ENCODE results near the gene GRAMD4.

The GRAMD4 gene

DNA sequence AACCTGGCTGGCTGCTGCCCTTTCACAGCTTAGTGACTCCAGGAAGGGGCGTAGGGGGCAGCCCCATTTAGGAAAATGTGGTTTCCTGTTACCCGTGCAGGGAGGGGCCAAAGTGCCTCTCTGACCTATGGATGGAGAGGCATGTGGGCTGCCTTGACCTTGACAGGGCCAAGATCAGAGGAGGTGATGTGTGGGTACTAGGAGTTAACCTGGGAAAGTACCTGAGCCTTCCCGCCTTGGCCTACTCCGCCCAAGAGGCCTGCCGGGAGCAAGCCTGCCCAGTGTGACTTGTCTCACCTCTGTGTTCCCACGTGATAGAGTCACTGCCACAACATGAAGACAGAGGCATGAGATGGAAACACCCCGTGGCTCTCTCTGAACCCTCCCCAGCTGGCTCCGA, 33.4 kb downstream of the GRAMD4 start:
- H3K9me3 ChIP-seq (ENCODE audit: control insufficient read depth, insufficient read depth, low read depth, low read length), result no peaks in the 10 kb centered on the region
- no peaks in the 10 kb centered on the region for H3K36me3 ChIP-seq (ENCODE audit: control insufficient read depth, insufficient read depth, low read length)
- H3K9ac ChIP-seq (ENCODE audit: low read length), result no peak overlapping the region
- H3K4me3 ChIP-seq (ENCODE audit: low read depth, low read length), result no peak overlapping the region
- H3K27me3 ChIP-seq (ENCODE audit: control insufficient read depth, insufficient read depth, low read length), result no peaks in the 10 kb centered on the region
- H3K4me1 ChIP-seq (ENCODE audit: control insufficient read depth, insufficient read depth, low read length), result peaks cover 12% of the 10 kb centered on the region; the same call in 1 of the 2 replicates
- no peak overlapping the region for H3K27ac ChIP-seq (ENCODE audit: low read depth, low read length)

DNA sequence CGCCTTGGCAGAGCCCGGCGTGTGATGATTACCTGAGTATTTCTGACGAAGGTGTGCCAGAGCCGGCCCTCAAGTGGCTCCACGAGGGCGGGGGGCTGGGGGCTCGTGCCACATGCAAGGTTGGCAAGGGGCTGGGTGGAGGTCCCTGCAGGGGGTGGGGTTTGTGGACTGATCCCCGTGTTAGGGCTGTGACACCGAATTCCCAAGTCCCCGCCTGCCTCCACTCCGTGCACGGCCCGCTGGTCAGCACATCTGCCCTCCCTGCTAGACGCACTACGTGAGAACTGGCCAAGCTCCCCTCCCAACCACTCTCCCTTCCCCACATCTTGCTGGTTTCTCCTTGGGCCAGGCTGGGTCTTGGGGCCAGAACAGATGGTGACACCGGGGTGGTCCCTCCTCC, 34.2 kb downstream of the GRAMD4 start:
- H3K27ac ChIP-seq (ENCODE audit: low read depth, low read length), result no peak overlapping the region
- peaks cover 12% of the 10 kb centered on the region; the same call in 1 of the 2 replicates for H3K4me1 ChIP-seq (ENCODE audit: control insufficient read depth, insufficient read depth, low read length)
- H3K27me3 ChIP-seq (ENCODE audit: control insufficient read depth, insufficient read depth, low read length), result no peaks in the 10 kb centered on the region
- no peaks in the 10 kb centered on the region for H3K36me3 ChIP-seq (ENCODE audit: control insufficient read depth, insufficient read depth, low read length)
- H3K9ac ChIP-seq (ENCODE audit: low read length), result no peak overlapping the region
- no peak overlapping the region for H3K4me3 ChIP-seq (ENCODE audit: low read depth, low read length)
- H3K9me3 ChIP-seq (ENCODE audit: control insufficient read depth, insufficient read depth, low read depth, low read length), result no peaks in the 10 kb centered on the region

DNA sequence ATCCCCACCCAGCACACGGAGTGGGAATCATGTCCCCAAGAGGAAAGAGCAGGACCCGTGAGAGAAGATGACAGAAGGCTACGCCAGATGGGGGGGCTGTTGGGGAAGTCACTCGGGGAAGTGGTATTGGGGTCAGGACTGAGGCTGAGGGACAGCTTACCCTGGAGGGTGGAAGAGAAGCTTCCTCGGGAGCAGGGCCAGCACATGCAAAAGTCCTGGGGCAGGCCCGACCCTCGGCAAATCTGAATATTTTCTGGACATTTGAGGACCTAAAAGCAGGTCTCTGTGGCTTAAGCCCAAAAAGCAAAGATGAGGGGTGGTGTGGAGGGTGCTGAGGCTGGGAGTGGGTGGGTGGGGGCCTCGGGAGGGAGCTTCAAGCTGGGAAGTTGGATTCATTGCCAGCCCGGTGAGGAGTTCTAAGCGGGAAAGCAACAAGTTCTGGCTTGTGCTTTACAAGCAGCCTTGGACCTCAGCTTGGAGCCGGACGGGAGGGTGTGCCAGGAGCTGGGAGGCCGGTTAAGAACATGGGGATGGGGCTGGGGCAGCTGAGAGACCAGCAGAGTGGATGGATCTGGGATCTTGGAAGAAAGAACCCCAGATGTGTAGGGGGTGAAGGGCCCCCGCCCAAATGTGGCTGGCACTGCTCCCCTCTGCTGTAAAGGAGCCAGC, 34.9 kb downstream of the GRAMD4 start:
- H3K9me3 ChIP-seq (ENCODE audit: control insufficient read depth, insufficient read depth, low read depth, low read length), result no peaks in the 10 kb centered on the region
- no peaks in the 10 kb centered on the region for H3K27me3 ChIP-seq (ENCODE audit: control insufficient read depth, insufficient read depth, low read length)
- no peak overlapping the region for H3K4me3 ChIP-seq (ENCODE audit: low read depth, low read length)
- no peaks in the 10 kb centered on the region for H3K36me3 ChIP-seq (ENCODE audit: control insufficient read depth, insufficient read depth, low read length)
- peaks cover 12% of the 10 kb centered on the region; the same call in 1 of the 2 replicates for H3K4me1 ChIP-seq (ENCODE audit: control insufficient read depth, insufficient read depth, low read length)
- H3K27ac ChIP-seq (ENCODE audit: low read depth, low read length), result no peak overlapping the region
- H3K9ac ChIP-seq (ENCODE audit: low read length), result no peak overlapping the region

DNA sequence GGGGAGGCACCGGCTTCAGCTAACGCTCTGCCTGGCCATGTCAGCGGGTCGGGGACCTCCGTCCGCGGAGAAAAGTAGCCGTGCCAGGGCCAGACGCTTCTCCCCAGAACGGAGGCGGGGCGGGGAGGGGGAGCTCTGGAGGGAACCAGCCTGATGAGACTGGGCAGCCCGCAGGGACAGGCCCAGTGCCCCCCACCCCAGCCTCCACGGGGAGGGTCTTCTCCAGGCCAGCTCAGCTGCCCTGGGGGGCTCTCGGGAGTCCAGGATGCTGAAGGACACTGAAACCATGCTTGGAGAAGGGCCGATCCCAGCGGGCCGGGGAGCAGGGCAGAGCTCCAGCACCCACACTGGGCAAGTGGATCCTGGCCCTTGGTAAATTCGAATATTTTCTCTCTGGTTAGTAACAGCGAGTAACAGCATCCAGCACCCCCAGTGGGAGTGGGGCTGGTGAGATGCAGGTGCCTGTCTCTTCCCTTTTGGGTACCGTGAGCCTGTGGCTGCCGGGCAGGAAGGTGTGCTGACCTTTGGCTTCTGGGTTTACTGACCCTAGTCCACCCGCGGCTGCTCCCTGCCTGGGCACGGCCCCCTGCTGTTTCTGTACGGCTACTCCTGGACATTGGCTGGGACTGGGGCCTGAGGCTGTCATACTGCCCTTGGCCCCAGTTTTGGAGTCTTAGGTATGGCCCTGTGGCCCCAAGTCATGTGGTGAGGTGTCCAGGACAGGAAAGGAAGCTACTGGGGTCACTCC, 35.8 kb downstream of the GRAMD4 start:
- Histone ChIP-seq H3K9ac (ENCODE audit: low read length) (no peak overlapping the region), H3K36me3 (ENCODE audit: control insufficient read depth, insufficient read depth, low read length) (no peaks in the 10 kb centered on the region), H3K9me3 (ENCODE audit: control insufficient read depth, insufficient read depth, low read depth, low read length) (no peaks in the 10 kb centered on the region), H3K27me3 (ENCODE audit: control insufficient read depth, insufficient read depth, low read length) (no peaks in the 10 kb centered on the region), H3K4me1 (ENCODE audit: control insufficient read depth, insufficient read depth, low read length) (peaks cover 15% of the 10 kb centered on the region; the same call in 1 of the 2 replicates), H3K27ac (ENCODE audit: low read depth, low read length) (no peak overlapping the region), H3K4me3 (ENCODE audit: low read depth, low read length) (no peak overlapping the region)

DNA sequence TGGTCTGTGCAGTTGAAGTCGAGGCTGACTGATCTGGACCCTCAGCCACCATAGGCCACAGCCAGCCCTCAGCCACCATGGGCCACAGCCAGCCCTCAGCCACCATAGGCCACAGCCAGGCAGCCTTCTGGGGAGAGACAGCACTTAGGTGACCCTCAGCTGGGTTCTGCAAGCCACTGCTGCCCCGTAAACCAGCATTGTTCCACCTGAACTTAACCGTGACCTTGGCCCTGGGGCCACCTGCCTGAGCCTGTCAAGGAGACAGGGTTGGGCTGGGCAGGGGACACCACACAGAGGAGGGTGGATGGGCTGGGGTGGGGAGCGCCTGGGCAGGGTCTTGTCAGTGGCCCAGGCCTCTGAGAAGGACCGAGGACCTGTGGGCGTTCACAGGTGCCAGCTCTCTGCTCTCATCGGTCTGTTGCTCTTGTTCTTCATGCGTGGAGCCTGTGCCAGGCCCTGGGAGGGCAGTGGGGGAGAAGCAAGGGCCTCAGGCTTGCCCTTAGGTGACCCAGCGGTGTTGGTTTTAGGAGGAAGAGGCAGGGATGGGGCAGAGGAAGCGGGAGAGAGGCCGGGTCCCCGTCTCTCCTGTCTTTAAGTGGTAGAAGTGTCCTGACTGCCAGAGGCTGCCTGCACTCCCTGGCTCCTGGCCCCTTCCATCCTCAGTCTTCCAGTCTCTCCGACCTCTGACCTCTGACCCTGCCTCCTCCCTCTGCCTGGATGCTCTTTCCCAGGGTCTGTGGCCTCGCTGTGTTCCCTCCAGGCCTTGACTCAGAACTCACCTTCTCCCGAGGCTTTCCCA, 36.9 kb downstream of the GRAMD4 start:
- Histone ChIP-seq H3K4me3 (ENCODE audit: low read depth, low read length) (no peak overlapping the region), H3K9me3 (ENCODE audit: control insufficient read depth, insufficient read depth, low read depth, low read length) (no peaks in the 10 kb centered on the region), H3K27ac (ENCODE audit: low read depth, low read length) (no peak overlapping the region), H3K9ac (ENCODE audit: low read length) (no peak overlapping the region), H3K4me1 (ENCODE audit: control insufficient read depth, insufficient read depth, low read length) (peaks cover 15% of the 10 kb centered on the region; the same call in 1 of the 2 replicates), H3K27me3 (ENCODE audit: control insufficient read depth, insufficient read depth, low read length) (no peaks in the 10 kb centered on the region), H3K36me3 (ENCODE audit: control insufficient read depth, insufficient read depth, low read length) (no peaks in the 10 kb centered on the region)

DNA sequence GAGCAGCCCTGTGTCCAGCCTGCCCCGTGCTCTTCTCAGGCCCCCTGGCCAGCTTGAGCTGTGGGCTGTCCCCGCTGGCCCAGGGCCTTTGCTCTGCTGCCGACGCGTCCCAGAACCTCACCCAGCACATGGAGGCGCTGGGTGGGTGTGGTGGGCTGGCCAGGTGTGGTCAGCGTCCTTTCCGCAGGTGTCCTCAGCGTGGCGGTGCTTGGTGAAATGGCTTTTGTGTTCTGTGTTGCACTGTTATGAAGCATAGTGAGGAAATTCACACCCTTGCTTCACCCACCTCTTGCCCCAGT, 37.4 kb downstream of the GRAMD4 start:
- H3K4me1 ChIP-seq (ENCODE audit: control insufficient read depth, insufficient read depth, low read length), result peaks cover 18% of the 10 kb centered on the region; the same call in 1 of the 2 replicates
- no peak overlapping the region for H3K27ac ChIP-seq (ENCODE audit: low read depth, low read length)
- no peak overlapping the region for H3K4me3 ChIP-seq (ENCODE audit: low read depth, low read length)
- no peaks in the 10 kb centered on the region for H3K36me3 ChIP-seq (ENCODE audit: control insufficient read depth, insufficient read depth, low read length)
- H3K9ac ChIP-seq (ENCODE audit: low read length), result no peak overlapping the region
- H3K9me3 ChIP-seq (ENCODE audit: control insufficient read depth, insufficient read depth, low read depth, low read length), result no peaks in the 10 kb centered on the region
- H3K27me3 ChIP-seq (ENCODE audit: control insufficient read depth, insufficient read depth, low read length), result no peaks in the 10 kb centered on the region

DNA sequence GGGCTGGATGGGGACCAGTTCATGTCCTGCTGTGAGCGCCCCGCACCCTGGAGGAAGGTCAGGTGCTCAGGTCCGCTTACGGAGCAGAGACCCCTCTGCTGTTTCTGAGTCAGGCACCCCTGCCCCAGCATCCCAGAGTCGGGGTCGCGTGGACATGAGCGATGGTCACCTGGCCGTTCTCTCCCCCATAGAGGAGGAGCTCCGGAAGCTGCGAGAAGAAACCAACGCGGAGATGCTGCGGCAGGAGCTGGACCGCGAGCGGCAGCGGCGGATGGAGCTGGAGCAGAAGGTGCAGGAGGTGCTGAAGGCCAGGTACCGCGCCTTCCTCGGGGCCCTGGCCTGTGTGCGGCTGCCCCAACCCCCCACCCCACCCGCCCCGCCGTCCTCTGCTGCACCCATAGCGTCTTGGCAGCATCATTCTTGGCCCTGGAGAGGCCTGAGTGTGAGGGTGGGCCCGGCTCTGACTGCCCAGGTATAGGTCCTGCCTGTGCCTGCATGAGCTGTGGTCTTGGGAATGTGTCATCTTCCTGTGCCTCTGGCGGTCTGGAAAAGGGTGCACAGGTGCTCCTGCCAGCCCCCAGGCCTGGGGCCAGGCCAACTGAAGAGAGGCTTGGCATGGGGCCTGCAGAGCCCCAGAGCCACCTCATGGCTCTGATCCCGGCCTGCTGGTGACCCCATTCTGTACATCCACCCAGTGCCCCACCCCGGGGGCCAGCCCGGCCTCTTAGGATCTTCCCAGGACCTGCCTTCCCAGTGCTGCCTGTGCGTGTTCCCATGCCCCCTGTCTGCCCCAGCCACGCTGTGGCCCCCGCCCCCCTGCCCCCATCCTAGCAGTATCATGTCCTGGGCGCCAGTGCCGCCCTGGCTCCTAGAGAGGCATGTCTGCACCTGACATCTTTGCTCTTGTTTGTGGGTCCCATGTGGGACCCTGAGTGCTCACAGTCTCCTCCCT, 38.1 kb downstream of the GRAMD4 start:
- H3K36me3 ChIP-seq (ENCODE audit: control insufficient read depth, insufficient read depth, low read length), result no peaks in the 10 kb centered on the region
- no peaks in the 10 kb centered on the region for H3K9me3 ChIP-seq (ENCODE audit: control insufficient read depth, insufficient read depth, low read depth, low read length)
- no peak overlapping the region for H3K27ac ChIP-seq (ENCODE audit: low read depth, low read length)
- no peak overlapping the region for H3K9ac ChIP-seq (ENCODE audit: low read length)
- H3K27me3 ChIP-seq (ENCODE audit: control insufficient read depth, insufficient read depth, low read length), result no peaks in the 10 kb centered on the region
- H3K4me3 ChIP-seq (ENCODE audit: low read depth, low read length), result no peak overlapping the region
- peaks cover 17% of the 10 kb centered on the region; the same call in 1 of the 2 replicates for H3K4me1 ChIP-seq (ENCODE audit: control insufficient read depth, insufficient read depth, low read length)

DNA sequence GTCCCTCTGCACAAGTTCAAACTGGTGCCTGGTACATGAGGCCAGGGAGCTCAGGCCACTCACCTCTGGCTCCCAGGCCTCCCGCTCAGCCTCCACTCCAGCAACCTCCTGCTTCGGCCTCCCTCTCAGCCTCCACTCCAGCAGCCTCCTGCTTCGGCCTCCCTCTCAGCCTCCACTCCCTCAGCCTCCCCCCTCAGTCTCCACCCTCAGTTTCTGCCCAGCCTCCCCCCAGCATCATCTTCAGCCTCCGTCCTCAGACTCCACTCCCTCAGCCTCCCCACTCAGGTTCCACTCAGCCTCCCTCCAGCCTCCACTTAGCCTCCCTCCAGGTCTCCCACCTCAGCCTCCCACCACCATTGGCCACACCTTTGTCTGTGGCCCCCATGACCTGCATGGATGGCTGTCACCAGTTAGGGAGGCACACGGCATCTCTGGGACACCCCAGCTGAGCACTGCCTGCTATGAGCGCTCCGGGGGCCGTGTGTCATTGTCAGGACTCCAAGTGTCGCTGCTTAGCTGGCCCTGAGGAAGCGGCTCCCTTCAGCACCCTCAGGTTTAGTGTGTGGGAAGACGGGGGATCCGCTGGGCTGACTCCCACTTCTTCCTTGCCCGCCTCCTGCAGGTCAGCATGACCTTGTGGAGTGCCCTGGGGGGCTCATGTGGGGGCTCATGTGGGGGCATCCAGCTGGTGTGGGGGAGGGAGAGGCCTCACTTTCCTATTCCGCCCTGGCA, 39.0 kb downstream of the GRAMD4 start:
- no peaks in the 10 kb centered on the region for H3K36me3 ChIP-seq (ENCODE audit: control insufficient read depth, insufficient read depth, low read length)
- no peak overlapping the region for H3K9ac ChIP-seq (ENCODE audit: low read length)
- H3K27me3 ChIP-seq (ENCODE audit: control insufficient read depth, insufficient read depth, low read length), result no peaks in the 10 kb centered on the region
- H3K27ac ChIP-seq (ENCODE audit: low read depth, low read length), result no peak overlapping the region
- H3K9me3 ChIP-seq (ENCODE audit: control insufficient read depth, insufficient read depth, low read depth, low read length), result no peaks in the 10 kb centered on the region
- H3K4me1 ChIP-seq (ENCODE audit: control insufficient read depth, insufficient read depth, low read length), result peaks cover 13% of the 10 kb centered on the region; the same call in 1 of the 2 replicates
- no peak overlapping the region for H3K4me3 ChIP-seq (ENCODE audit: low read depth, low read length)

DNA sequence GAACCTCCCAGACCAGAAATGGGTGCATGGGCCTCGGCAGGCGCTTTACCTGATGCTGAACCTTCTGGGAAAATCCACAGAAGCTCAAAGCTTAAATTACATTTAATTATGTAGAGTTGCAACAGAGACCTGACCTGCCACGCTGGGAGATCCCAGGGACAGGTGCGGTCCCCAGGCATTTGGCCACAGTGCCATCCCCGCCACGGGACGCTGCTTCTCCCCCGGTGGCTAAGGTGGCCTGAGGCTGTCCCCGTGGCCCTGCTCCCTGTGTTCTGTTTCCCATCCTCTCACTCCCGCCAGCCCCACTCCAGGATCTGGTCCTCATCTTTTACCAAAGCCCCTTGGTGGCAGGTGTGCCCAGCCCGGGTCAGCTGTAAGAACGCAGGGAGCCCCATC, 39.6 kb downstream of the GRAMD4 start:
- H3K9ac ChIP-seq (ENCODE audit: low read length), result no peak overlapping the region
- H3K27me3 ChIP-seq (ENCODE audit: control insufficient read depth, insufficient read depth, low read length), result no peaks in the 10 kb centered on the region
- H3K4me1 ChIP-seq (ENCODE audit: control insufficient read depth, insufficient read depth, low read length), result peaks cover 13% of the 10 kb centered on the region; the same call in 1 of the 2 replicates
- no peaks in the 10 kb centered on the region for H3K9me3 ChIP-seq (ENCODE audit: control insufficient read depth, insufficient read depth, low read depth, low read length)
- no peak overlapping the region for H3K27ac ChIP-seq (ENCODE audit: low read depth, low read length)
- no peak overlapping the region for H3K4me3 ChIP-seq (ENCODE audit: low read depth, low read length)
- no peaks in the 10 kb centered on the region for H3K36me3 ChIP-seq (ENCODE audit: control insufficient read depth, insufficient read depth, low read length)
